Measurements from ENCODE around the gene TAF1C. TPM values are rescaled to one million over a fixed set of nuclear protein-coding genes. Genes with fewer than 3 reads are reported as not detected.

The TAF1C gene
- total and polyA plus RNA-seq, 9 donors, result 14.1 to 89.0 (median 58.4) TPM

GRCh38 chr16:84182104-84182503 is 4.8 kb downstream of the TAF1C start:
- H3K4me1 ChIP-seq (ENCODE audit: insufficient read depth), result peaks cover 17% of the 10 kb centered on the region
- WGBS, 3 donors, result 91 to 95% (median 93%) methylated on average over 10 to 18 of the region's 18 CpGs
- no peak overlapping the region for H3K4me3 ChIP-seq
- no peaks in the 10 kb centered on the region for H3K36me3 ChIP-seq
- H3K9me3 ChIP-seq, result no peaks in the 10 kb centered on the region
- intact Hi-C loops (cut with DNase I), result loop anchor here in 3 of 4 donors (5.0 to 10.0 kb wide), 4 partner anchors 97 to 300 kb away; partner anchors contain the start of gene NECAB2 (in 1 of the 3)
- no peaks in the 10 kb centered on the region for H3K27me3 ChIP-seq
- no peak overlapping the region for H3K27ac ChIP-seq
- no peak for DNase-seq
- TF ChIP-seq EP300 (IDR thresholded peaks at IDR 0.05) (no peak), POLR2A (IDR thresholded peaks at IDR 0.05) (no peak)
- TF ChIP-seq, protein P1, sequence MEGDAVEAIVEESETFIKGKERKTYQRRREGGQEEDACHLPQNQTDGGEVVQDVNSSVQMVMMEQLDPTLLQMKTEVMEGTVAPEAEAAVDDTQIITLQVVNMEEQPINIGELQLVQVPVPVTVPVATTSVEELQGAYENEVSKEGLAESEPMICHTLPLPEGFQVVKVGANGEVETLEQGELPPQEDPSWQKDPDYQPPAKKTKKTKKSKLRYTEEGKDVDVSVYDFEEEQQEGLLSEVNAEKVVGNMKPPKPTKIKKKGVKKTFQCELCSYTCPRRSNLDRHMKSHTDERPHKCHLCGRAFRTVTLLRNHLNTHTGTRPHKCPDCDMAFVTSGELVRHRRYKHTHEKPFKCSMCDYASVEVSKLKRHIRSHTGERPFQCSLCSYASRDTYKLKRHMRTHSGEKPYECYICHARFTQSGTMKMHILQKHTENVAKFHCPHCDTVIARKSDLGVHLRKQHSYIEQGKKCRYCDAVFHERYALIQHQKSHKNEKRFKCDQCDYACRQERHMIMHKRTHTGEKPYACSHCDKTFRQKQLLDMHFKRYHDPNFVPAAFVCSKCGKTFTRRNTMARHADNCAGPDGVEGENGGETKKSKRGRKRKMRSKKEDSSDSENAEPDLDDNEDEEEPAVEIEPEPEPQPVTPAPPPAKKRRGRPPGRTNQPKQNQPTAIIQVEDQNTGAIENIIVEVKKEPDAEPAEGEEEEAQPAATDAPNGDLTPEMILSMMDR (IDR thresholded peaks at IDR 0.05), result no peak

- Histone ChIP-seq H3K4me3 (no peak overlapping the region), H3K27ac (no peak overlapping the region), H3K36me3 (no peaks in the 10 kb centered on the region), H3K27me3 (no peaks in the 10 kb centered on the region), H3K4me1 (ENCODE audit: insufficient read depth) (peaks cover 24% of the 10 kb centered on the region), H3K9me3 (no peaks in the 10 kb centered on the region)
- intact Hi-C loops (cut with DNase I), result loop anchor here in 3 of 4 donors (5.0 to 10.0 kb wide), 4 partner anchors 97 to 301 kb away; partner anchors contain the start of gene NECAB2 (in 1 of the 3)
- WGBS, 3 donors, result 85 to 93% (median 86%) methylated on average over 40 to 41 of the region's 41 CpGs
- DNase-seq, result no peak
- TF ChIP-seq, protein P1 (IDR thresholded peaks at IDR 0.05), result no peak
- TF ChIP-seq EP300 (IDR thresholded peaks at IDR 0.05), result no peak
- TF ChIP-seq POLR2A (IDR thresholded peaks at IDR 0.05), result no peak
These were observed 5.5 kb downstream of the TAF1C start for GRCh38 chr16:84181144-84181915.

- H3K27me3 ChIP-seq, result no peaks in the 10 kb centered on the region
- intact Hi-C loops (cut with DNase I), result loop anchor here in 3 of 4 donors (5.0 to 10.0 kb wide), 4 partner anchors 96 to 302 kb away; partner anchors contain the start of gene NECAB2 (in 1 of the 3)
- no peak overlapping the region for H3K27ac ChIP-seq
- no peak overlapping the region for H3K4me3 ChIP-seq
- no peak for DNase-seq
- 78 to 84% (median 80%) methylated on average over 21 of the region's 21 CpGs for WGBS, 3 donors
- no peak for TF ChIP-seq POLR2A (IDR thresholded peaks at IDR 0.05)
- TF ChIP-seq, protein P1 (IDR thresholded peaks at IDR 0.05), result no peak
- TF ChIP-seq EP300 (IDR thresholded peaks at IDR 0.05), result no peak
- H3K36me3 ChIP-seq, result no peaks in the 10 kb centered on the region
- H3K9me3 ChIP-seq, result no peaks in the 10 kb centered on the region
- peaks cover 24% of the 10 kb centered on the region for H3K4me1 ChIP-seq (ENCODE audit: insufficient read depth)
These were observed 6.2 kb downstream of the TAF1C start for GRCh38 chr16:84180519-84181140.

- no peak overlapping the region for H3K4me3 ChIP-seq
- no peak overlapping the region for H3K27ac ChIP-seq
- peaks cover 23% of the 10 kb centered on the region for H3K4me1 ChIP-seq (ENCODE audit: insufficient read depth)
- no peaks in the 10 kb centered on the region for H3K9me3 ChIP-seq
- intact Hi-C loops (cut with DNase I), result loop anchor here (5.0 to 10.0 kb wide), 5 partner anchors 47 to 303 kb away; partner anchors contain the start of gene NECAB2 (in 2 of the 4)
- H3K36me3 ChIP-seq, result no peaks in the 10 kb centered on the region
- no peak for TF ChIP-seq EP300 (IDR thresholded peaks at IDR 0.05)
- TF ChIP-seq POLR2A (IDR thresholded peaks at IDR 0.05), result no peak
- TF ChIP-seq, protein P1 (IDR thresholded peaks at IDR 0.05), result no peak
- WGBS, 3 donors, result 81 to 87% (median 83%) methylated on average over 32 to 33 of the region's 33 CpGs
- no peak for DNase-seq
- H3K27me3 ChIP-seq, result no peaks in the 10 kb centered on the region
These were observed 7.1 kb downstream of the TAF1C start for GRCh38 chr16:84179612-84180320.
